ENCODE results near the gene TNFSF4. TPM values are rescaled to one million over a fixed set of nuclear protein-coding genes. Genes with fewer than 3 reads are reported as not detected.

The TNFSF4 gene
- total and polyA plus RNA-seq, 2 donors from 2014 or later = 0.58 to 1.3 TPM

DNA sequence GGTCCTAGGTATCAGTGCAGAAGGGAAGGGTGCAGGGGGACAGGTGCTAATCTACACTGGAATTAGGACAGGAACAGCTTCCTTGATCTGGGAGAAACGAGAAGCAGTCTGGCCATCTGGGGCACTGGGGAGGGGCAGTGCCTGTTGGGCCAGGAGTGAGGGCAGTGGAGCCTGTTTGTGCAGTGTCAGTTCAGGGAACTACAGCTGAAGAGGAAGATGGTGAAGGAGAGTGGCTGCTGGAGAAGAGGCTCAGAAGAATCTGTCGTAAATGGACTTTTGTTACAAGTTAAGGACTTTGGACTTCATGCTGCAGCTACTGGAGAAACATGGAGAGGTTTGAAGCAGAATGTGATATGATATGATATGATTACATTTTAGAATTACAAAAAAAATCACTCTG, 3.2 kb upstream of the TNFSF4 start:
- Histone ChIP-seq H3K27ac (ENCODE audit: low read depth in 2 of 2, low read length in 2 of 2) (no peak overlapping the region), H3K9ac (ENCODE audit: low read length in 3 of 3) (no peak overlapping the region), H3K4me1 (ENCODE audit: control insufficient read depth in 2 of 3, insufficient read depth in 2 of 3, low read depth in 1 of 3, low read length in 3 of 3) (peaks cover 0 to 3% (median 0%) of the 10 kb centered on the region in 3 donors), H3K4me3 (ENCODE audit: low read length in 3 of 3) (no peak overlapping the region), H3K36me3 (ENCODE audit: control insufficient read depth in 2 of 3, insufficient read depth in 3 of 3, low read length in 3 of 3) (no peaks in the 10 kb centered on the region), H3K27me3 (ENCODE audit: control insufficient read depth, insufficient read depth, low read length) (no peaks in the 10 kb centered on the region), H3K9me3 (ENCODE audit: control insufficient read depth in 2 of 3, insufficient read depth in 1 of 3, low read length in 3 of 3) (no peaks in the 10 kb centered on the region)
- TF ChIP-seq, protein P1, sequence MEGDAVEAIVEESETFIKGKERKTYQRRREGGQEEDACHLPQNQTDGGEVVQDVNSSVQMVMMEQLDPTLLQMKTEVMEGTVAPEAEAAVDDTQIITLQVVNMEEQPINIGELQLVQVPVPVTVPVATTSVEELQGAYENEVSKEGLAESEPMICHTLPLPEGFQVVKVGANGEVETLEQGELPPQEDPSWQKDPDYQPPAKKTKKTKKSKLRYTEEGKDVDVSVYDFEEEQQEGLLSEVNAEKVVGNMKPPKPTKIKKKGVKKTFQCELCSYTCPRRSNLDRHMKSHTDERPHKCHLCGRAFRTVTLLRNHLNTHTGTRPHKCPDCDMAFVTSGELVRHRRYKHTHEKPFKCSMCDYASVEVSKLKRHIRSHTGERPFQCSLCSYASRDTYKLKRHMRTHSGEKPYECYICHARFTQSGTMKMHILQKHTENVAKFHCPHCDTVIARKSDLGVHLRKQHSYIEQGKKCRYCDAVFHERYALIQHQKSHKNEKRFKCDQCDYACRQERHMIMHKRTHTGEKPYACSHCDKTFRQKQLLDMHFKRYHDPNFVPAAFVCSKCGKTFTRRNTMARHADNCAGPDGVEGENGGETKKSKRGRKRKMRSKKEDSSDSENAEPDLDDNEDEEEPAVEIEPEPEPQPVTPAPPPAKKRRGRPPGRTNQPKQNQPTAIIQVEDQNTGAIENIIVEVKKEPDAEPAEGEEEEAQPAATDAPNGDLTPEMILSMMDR (IDR thresholded peaks at IDR 0.05; ENCODE audit: borderline replicate concordance, extremely low read depth, insufficient read depth) = no peak
- intact Hi-C loops (cut with DNase I) = no loop called here
- FAIRE-seq = no peak
- peak in 1 of 5 donors; percentile 29 for DNase-seq

DNA sequence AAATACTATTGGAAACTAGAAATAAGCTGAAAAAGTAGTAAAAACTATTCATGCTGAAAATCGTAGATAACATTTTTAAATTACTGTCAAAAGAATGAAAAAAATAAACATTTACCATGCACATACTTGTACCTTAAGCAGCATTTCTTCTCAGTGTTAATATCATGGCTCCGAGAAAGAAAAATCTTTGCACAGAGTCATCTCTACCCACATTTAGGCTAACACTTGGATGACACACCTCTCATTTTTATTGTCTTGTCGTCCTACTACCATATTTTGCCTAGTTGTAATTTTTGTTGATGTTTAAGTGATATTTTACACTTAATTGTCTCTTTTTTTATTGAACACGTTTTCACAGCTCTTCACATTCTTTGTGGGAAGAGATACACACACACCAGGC, 1.7 kb upstream of the TNFSF4 start:
- H3K27me3 ChIP-seq (ENCODE audit: control insufficient read depth, insufficient read depth, low read length) = no peaks in the 10 kb centered on the region
- H3K4me3 ChIP-seq (ENCODE audit: low read length in 3 of 3) = no peak overlapping the region
- peaks cover 0 to 5% (median 0%) of the 10 kb centered on the region in 3 donors for H3K4me1 ChIP-seq (ENCODE audit: control insufficient read depth in 2 of 3, insufficient read depth in 2 of 3, low read depth in 1 of 3, low read length in 3 of 3)
- H3K36me3 ChIP-seq (ENCODE audit: control insufficient read depth in 2 of 3, insufficient read depth in 3 of 3, low read length in 3 of 3) = no peaks in the 10 kb centered on the region
- H3K27ac ChIP-seq (ENCODE audit: low read depth in 2 of 2, low read length in 2 of 2) = no peak overlapping the region
- H3K9ac ChIP-seq (ENCODE audit: low read length in 3 of 3) = no peak overlapping the region
- TF ChIP-seq, protein P1 (IDR thresholded peaks at IDR 0.05; ENCODE audit: borderline replicate concordance, extremely low read depth, insufficient read depth) = no peak
- no peaks in the 10 kb centered on the region for H3K9me3 ChIP-seq (ENCODE audit: control insufficient read depth in 2 of 3, insufficient read depth in 1 of 3, low read length in 3 of 3)
- intact Hi-C loops (cut with DNase I) = loop anchor here (5.0 kb wide), 1 partner anchor 382 kb away; no protein-coding TSS in a partner anchor
- DNase-seq (no peak), FAIRE-seq (no peak)

DNA sequence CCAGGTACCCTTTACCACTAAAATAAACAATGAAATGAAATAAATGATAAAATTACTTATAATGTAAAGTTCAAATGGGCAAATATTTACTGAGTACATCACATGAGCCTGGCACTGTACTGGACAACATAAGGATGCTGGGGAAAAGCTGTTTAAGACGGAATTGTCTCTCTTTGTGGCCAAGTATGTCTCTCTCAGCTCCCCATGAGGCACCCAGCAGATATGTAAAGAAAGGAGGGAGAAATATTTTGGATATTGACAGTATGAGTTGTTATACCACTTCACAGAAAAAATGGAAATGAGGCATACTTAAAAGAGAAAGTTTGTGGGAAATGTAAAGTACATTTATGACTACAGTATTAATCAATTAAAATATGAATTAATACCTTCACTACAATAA, 1.0 kb upstream of the TNFSF4 start:
- H3K4me1 ChIP-seq (ENCODE audit: control insufficient read depth in 2 of 3, insufficient read depth in 2 of 3, low read depth in 1 of 3, low read length in 3 of 3) = peaks cover 0 to 5% (median 0%) of the 10 kb centered on the region in 3 donors
- no peak overlapping the region for H3K9ac ChIP-seq (ENCODE audit: low read length in 3 of 3)
- H3K36me3 ChIP-seq (ENCODE audit: control insufficient read depth in 2 of 3, insufficient read depth in 3 of 3, low read length in 3 of 3) = no peaks in the 10 kb centered on the region
- intact Hi-C loops (cut with DNase I) = loop anchor here (5.0 kb wide), 1 partner anchor 381 kb away; no protein-coding TSS in a partner anchor
- no peak for DNase-seq
- TF ChIP-seq, protein P1 (IDR thresholded peaks at IDR 0.05; ENCODE audit: borderline replicate concordance, extremely low read depth, insufficient read depth) = no peak
- no peaks in the 10 kb centered on the region for H3K9me3 ChIP-seq (ENCODE audit: control insufficient read depth in 2 of 3, insufficient read depth in 1 of 3, low read length in 3 of 3)
- no peak overlapping the region for H3K4me3 ChIP-seq (ENCODE audit: low read length in 3 of 3)
- FAIRE-seq = no peak
- H3K27me3 ChIP-seq (ENCODE audit: control insufficient read depth, insufficient read depth, low read length) = no peaks in the 10 kb centered on the region
- no peak overlapping the region for H3K27ac ChIP-seq (ENCODE audit: low read depth in 2 of 2, low read length in 2 of 2)

Data from kidney (tissue), 14 donors.